Immature natural killer cell (primary cell): Measurements from ENCODE around the gene UBQLNL. TPM values are rescaled to one million over a fixed set of nuclear protein-coding genes. Genes with fewer than 3 reads are reported as not detected.

Experiments used
- DNase-seq, 3 donors: peaks; one replicate each; pipeline ENCODE4 v3.0.0; 2022; ENCODE audit warnings: mixed read lengths in 1 of 3
- H3K27ac Mint-ChIP-seq, 6 donors: one replicate each; pipeline ENCODE4 v1.8.0; 2020; ENCODE audit warnings: mixed read lengths in 6 of 6, mild to moderate bottlenecking in 5 of 6, inconsistent platforms in 4 of 6, moderate library complexity in 3 of 6
- H3K27me3 Mint-ChIP-seq, 3 donors: one replicate each; pipeline ENCODE4 v1.8.0; 2020 to 2021; ENCODE audit warnings: low read depth in 3 of 3, mild to moderate bottlenecking in 3 of 3, mixed read lengths in 3 of 3, moderate library complexity in 3 of 3, inconsistent platforms in 1 of 3
- H3K36me3 Mint-ChIP-seq, 3 donors: one replicate each; pipeline ENCODE4 v1.8.0; 2020; ENCODE audit warnings: mixed read lengths in 3 of 3, inconsistent platforms in 2 of 3, mild to moderate bottlenecking in 2 of 3
- H3K4me1 Mint-ChIP-seq, 2 donors: one replicate each; pipeline ENCODE4 v1.8.0; 2020; ENCODE audit warnings: inconsistent platforms in 2 of 2, mild to moderate bottlenecking in 2 of 2, mixed read lengths in 2 of 2, moderate library complexity in 1 of 2
- H3K4me3 Mint-ChIP-seq, 5 donors: one replicate each; pipeline ENCODE4 v1.8.0; 2020; ENCODE audit warnings: mild to moderate bottlenecking in 5 of 5, mixed read lengths in 5 of 5, inconsistent platforms in 3 of 5, moderate library complexity in 3 of 5
- H3K9me3 Mint-ChIP-seq, 6 donors: one replicate each; pipeline ENCODE4 v1.8.0; 2020; ENCODE audit warnings: mild to moderate bottlenecking in 6 of 6, mixed read lengths in 6 of 6, inconsistent platforms in 4 of 6, moderate library complexity in 3 of 6
- polyA plus RNA-seq, 3 donors: library from polyadenylated mRNA; unstranded; fragments of 300-500 nt; fragmentation: Illumina TruSeq; gene quantifications; one replicate each; pipeline ENCODE4 v1.2.3, GENCODE V29; 2021

UBQLNL gene
- polyA plus RNA-seq: not detected

- no peaks in the 10 kb centered on the region for H3K36me3 Mint-ChIP-seq
These were observed at the start of gene UBQLNL for GRCh38 chr11:5516599-5516998. TSS of gene UBQLNL (minus strand) at chr11:5516699. CDS start at chr11:5516441, 258 bp downstream.

GRCh38 chr11:5564259-5565019 is 47.9 kb upstream of the UBQLNL start:
- H3K27me3 Mint-ChIP-seq: peaks cover 7 to 10% (median 10%) of the 10 kb centered on the region in 3 donors
- peaks cover 14 to 19% of the 10 kb centered on the region in 2 donors for H3K4me1 Mint-ChIP-seq
- no peak overlapping the region for H3K27ac Mint-ChIP-seq
- no peak overlapping the region for H3K4me3 Mint-ChIP-seq
- peaks cover 0 to 3% (median 0%) of the 10 kb centered on the region in 3 donors for H3K36me3 Mint-ChIP-seq
- no peak for DNase-seq
- peaks cover 0 to 6% (median 0%) of the 10 kb centered on the region in 6 donors for H3K9me3 Mint-ChIP-seq

More at GRCh38 chr11:5516599-5516998, at the start of gene UBQLNL:
- Mint-ChIP-seq H3K27ac (no peak within 1 kb of the TSS), H3K4me3 (no peak within 1 kb of the TSS), H3K27me3 (peaks cover 0 to 2% (median 0%) of the 10 kb centered on the region in 3 donors), H3K4me1 (no peaks in the 10 kb centered on the region), H3K9me3 (peaks cover 0 to 2% (median 0%) of the 10 kb centered on the region in 6 donors)
- no peak for DNase-seq

- H3K4me3 Mint-ChIP-seq: no peak overlapping the region
- no peaks in the 10 kb centered on the region for H3K36me3 Mint-ChIP-seq
- no peaks in the 10 kb centered on the region for H3K4me1 Mint-ChIP-seq
- no peak for DNase-seq
- no peak overlapping the region for H3K27ac Mint-ChIP-seq
- peaks cover 6 to 13% (median 8%) of the 10 kb centered on the region in 3 donors for H3K27me3 Mint-ChIP-seq
- H3K9me3 Mint-ChIP-seq: no peaks in the 10 kb centered on the region
These were observed 41.3 kb upstream of the UBQLNL start for GRCh38 chr11:5557751-5558150.

- no peaks in the 10 kb centered on the region for H3K36me3 Mint-ChIP-seq
- no peak for DNase-seq
These were observed 40.2 kb upstream of the UBQLNL start for GRCh38 chr11:5556596-5557188.

GRCh38 chr11:5553343-5553742 is 36.8 kb upstream of the UBQLNL start:
- Mint-ChIP-seq H3K4me3 (no peak overlapping the region), H3K4me1 (no peaks in the 10 kb centered on the region)

More at GRCh38 chr11:5556596-5557188, 40.2 kb upstream of the UBQLNL start:
- peaks cover 5 to 14% (median 8%) of the 10 kb centered on the region in 3 donors for H3K27me3 Mint-ChIP-seq
- no peaks in the 10 kb centered on the region for H3K9me3 Mint-ChIP-seq
- H3K4me1 Mint-ChIP-seq: no peaks in the 10 kb centered on the region
- H3K4me3 Mint-ChIP-seq: no peak overlapping the region
- no peak overlapping the region for H3K27ac Mint-ChIP-seq

GRCh38 chr11:5550440-5551095 is 34.1 kb upstream of the UBQLNL start:
- no peak for DNase-seq
- H3K9me3 Mint-ChIP-seq: no peaks in the 10 kb centered on the region
- H3K4me3 Mint-ChIP-seq: no peak overlapping the region
- H3K27me3 Mint-ChIP-seq: peaks cover 0 to 2% (median 0%) of the 10 kb centered on the region in 3 donors
- H3K4me1 Mint-ChIP-seq: no peaks in the 10 kb centered on the region
- no peak overlapping the region for H3K27ac Mint-ChIP-seq
- H3K36me3 Mint-ChIP-seq: no peaks in the 10 kb centered on the region

More at GRCh38 chr11:5553343-5553742, 36.8 kb upstream of the UBQLNL start:
- Mint-ChIP-seq H3K27me3 (peaks cover 1 to 7% (median 2%) of the 10 kb centered on the region in 3 donors), H3K27ac (no peak overlapping the region), H3K36me3 (no peaks in the 10 kb centered on the region), H3K9me3 (no peaks in the 10 kb centered on the region)
- no peak for DNase-seq

- no peaks in the 10 kb centered on the region for H3K36me3 Mint-ChIP-seq
- H3K9me3 Mint-ChIP-seq: no peaks in the 10 kb centered on the region
- no peaks in the 10 kb centered on the region for H3K4me1 Mint-ChIP-seq
- DNase-seq: no peak
- no peak within 1 kb of the TSS for H3K4me3 Mint-ChIP-seq
- H3K27ac Mint-ChIP-seq: no peak within 1 kb of the TSS
- peaks cover 0 to 2% (median 0%) of the 10 kb centered on the region in 3 donors for H3K27me3 Mint-ChIP-seq
These were observed 31.9 kb upstream of the UBQLNL start, which contains the start of gene OR52H1 for GRCh38 chr11:5548440-5548839. TSS of gene OR52H1 (minus strand) at chr11:5548540. CDS start at chr11:5545505, 3,035 bp downstream.

- Mint-ChIP-seq H3K4me3 (no peak overlapping the region), H3K27ac (no peak overlapping the region), H3K4me1 (no peaks in the 10 kb centered on the region), H3K27me3 (peaks cover 0 to 2% (median 0%) of the 10 kb centered on the region in 3 donors), H3K9me3 (no peaks in the 10 kb centered on the region), H3K36me3 (no peaks in the 10 kb centered on the region)
- no peak for DNase-seq
These were observed 31.5 kb upstream of the UBQLNL start for GRCh38 chr11:5547982-5548381.

- no peaks in the 10 kb centered on the region for H3K9me3 Mint-ChIP-seq
- no peak overlapping the region for H3K27ac Mint-ChIP-seq
- H3K4me3 Mint-ChIP-seq: no peak overlapping the region
These were observed 30.0 kb upstream of the UBQLNL start for GRCh38 chr11:5546457-5546856.

GRCh38 chr11:5541427-5541826 is 24.9 kb upstream of the UBQLNL start:
- H3K27ac Mint-ChIP-seq: no peak overlapping the region
- H3K4me3 Mint-ChIP-seq: no peak overlapping the region
- no peaks in the 10 kb centered on the region for H3K9me3 Mint-ChIP-seq
- H3K36me3 Mint-ChIP-seq: no peaks in the 10 kb centered on the region
- no peak for DNase-seq
- H3K4me1 Mint-ChIP-seq: no peaks in the 10 kb centered on the region
- H3K27me3 Mint-ChIP-seq: peaks cover 2 to 5% (median 2%) of the 10 kb centered on the region in 3 donors

More at GRCh38 chr11:5546457-5546856, 30.0 kb upstream of the UBQLNL start:
- no peaks in the 10 kb centered on the region for H3K27me3 Mint-ChIP-seq
- H3K4me1 Mint-ChIP-seq: no peaks in the 10 kb centered on the region
- H3K36me3 Mint-ChIP-seq: no peaks in the 10 kb centered on the region
- DNase-seq: no peak

- Mint-ChIP-seq H3K4me3 (no peak overlapping the region), H3K27me3 (peaks cover 2 to 5% (median 2%) of the 10 kb centered on the region in 3 donors), H3K36me3 (no peaks in the 10 kb centered on the region), H3K4me1 (no peaks in the 10 kb centered on the region), H3K27ac (no peak overlapping the region), H3K9me3 (no peaks in the 10 kb centered on the region)
- DNase-seq: no peak
These were observed 20.0 kb upstream of the UBQLNL start for GRCh38 chr11:5536482-5536881.

- no peak overlapping the region for H3K27ac Mint-ChIP-seq
- DNase-seq: no peak
- H3K4me1 Mint-ChIP-seq: no peaks in the 10 kb centered on the region
- H3K36me3 Mint-ChIP-seq: no peaks in the 10 kb centered on the region
- H3K27me3 Mint-ChIP-seq: peaks cover 2 to 5% (median 2%) of the 10 kb centered on the region in 3 donors
- H3K4me3 Mint-ChIP-seq: no peak overlapping the region
- H3K9me3 Mint-ChIP-seq: no peaks in the 10 kb centered on the region
These were observed 17.5 kb upstream of the UBQLNL start for GRCh38 chr11:5534046-5534445.

GRCh38 chr11:5531053-5531831 is 14.7 kb upstream of the UBQLNL start:
- H3K9me3 Mint-ChIP-seq: no peaks in the 10 kb centered on the region
- peaks cover under 1 to 4% (median 2%) of the 10 kb centered on the region in 3 donors for H3K27me3 Mint-ChIP-seq
- no peaks in the 10 kb centered on the region for H3K36me3 Mint-ChIP-seq
- H3K4me1 Mint-ChIP-seq: no peaks in the 10 kb centered on the region
- H3K4me3 Mint-ChIP-seq: no peak overlapping the region
- H3K27ac Mint-ChIP-seq: no peak overlapping the region
- DNase-seq: no peak
